Activated CD4-positive, CD25-positive, alpha-beta regulatory T cell treated with anti-CD3 and anti-CD28 coated beads, Interleukin-2, amount 50 U/mL, for 72 hours (primary cell): ENCODE data around the gene CD207.
"Not testable (repeated sequence)": the region's sequence is repeated elsewhere in the genome, so short reads cannot be mapped to it uniquely, and the experiment has no call there.

Experiments used
- DNase-seq: peaks from one replicate; pipeline ENCODE4 v3.0.0; 2021

Gene CD207

GRCh38 chr2:70828914-70829824, 6.4 kb downstream of the CD207 start:
- no peak for DNase-seq

GRCh38 chr2:70828115-70828514, 7.5 kb downstream of the CD207 start:
- DNase-seq = no peak

GRCh38 chr2:70827388-70827787, 8.2 kb downstream of the CD207 start:
- DNase-seq = no peak

GRCh38 chr2:70826696-70827350, 8.8 kb downstream of the CD207 start:
- no peak for DNase-seq

- no peak for DNase-seq
Measured at GRCh38 chr2:70823249-70823648, 12.4 kb downstream of the CD207 start.

GRCh38 chr2:70822843-70823242, 12.8 kb downstream of the CD207 start:
- no peak for DNase-seq

GRCh38 chr2:70820499-70820898, 15.1 kb downstream of the CD207 start, which contains the start of gene CLEC4F:
CLEC4F (minus strand) TSS chr2:70820599; CDS start chr2:70820523, 76 bp downstream.
- no peak for DNase-seq

- no peak for DNase-seq
Measured at GRCh38 chr2:70817284-70817954, 18.2 kb downstream of the CD207 start.

GRCh38 chr2:70816726-70817125, 18.9 kb downstream of the CD207 start:
- DNase-seq = no peak

- no peak for DNase-seq
Measured at GRCh38 chr2:70808983-70809958, 26.3 kb downstream of the CD207 start.

GRCh38 chr2:70807828-70808118, 27.8 kb downstream of the CD207 start:
- no peak for DNase-seq

GRCh38 chr2:70807102-70807827, 28.4 kb downstream of the CD207 start:
- no peak for DNase-seq

GRCh38 chr2:70806620-70807019, 29.0 kb downstream of the CD207 start:
- no peak for DNase-seq

GRCh38 chr2:70806013-70806412, 29.6 kb downstream of the CD207 start:
- no peak for DNase-seq

GRCh38 chr2:70801607-70802263, 33.9 kb downstream of the CD207 start:
- DNase-seq = no peak

- no peak for DNase-seq
Measured at GRCh38 chr2:70799706-70800105, 35.9 kb downstream of the CD207 start.

- DNase-seq = not testable (repeated sequence)
Measured at GRCh38 chr2:70797996-70798395, 37.6 kb downstream of the CD207 start.

GRCh38 chr2:70797506-70797905, 38.1 kb downstream of the CD207 start:
- no peak for DNase-seq

- no peak for DNase-seq
Measured at GRCh38 chr2:70796262-70796661, 39.4 kb downstream of the CD207 start.

GRCh38 chr2:70795164-70795995, 40.2 kb downstream of the CD207 start:
- no peak for DNase-seq
